ENCODE results near the gene DLL4.

DNA sequence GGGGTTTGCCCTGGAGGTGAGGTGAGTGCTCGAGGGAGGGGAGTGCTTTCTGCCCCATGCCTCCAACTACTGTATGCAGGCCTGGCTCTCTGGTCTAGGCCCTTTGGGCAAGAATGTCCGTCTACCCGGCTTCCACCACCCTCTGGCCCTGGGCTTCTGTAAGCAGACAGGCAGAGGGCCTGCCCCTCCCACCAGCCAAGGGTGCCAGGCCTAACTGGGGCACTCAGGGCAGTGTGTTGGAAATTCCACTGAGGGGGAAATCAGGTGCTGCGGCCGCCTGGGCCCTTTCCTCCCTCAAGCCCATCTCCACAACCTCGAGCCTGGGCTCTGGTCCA is 9.4 kb downstream of the DLL4 start:
- TF ChIP-seq, protein P1, sequence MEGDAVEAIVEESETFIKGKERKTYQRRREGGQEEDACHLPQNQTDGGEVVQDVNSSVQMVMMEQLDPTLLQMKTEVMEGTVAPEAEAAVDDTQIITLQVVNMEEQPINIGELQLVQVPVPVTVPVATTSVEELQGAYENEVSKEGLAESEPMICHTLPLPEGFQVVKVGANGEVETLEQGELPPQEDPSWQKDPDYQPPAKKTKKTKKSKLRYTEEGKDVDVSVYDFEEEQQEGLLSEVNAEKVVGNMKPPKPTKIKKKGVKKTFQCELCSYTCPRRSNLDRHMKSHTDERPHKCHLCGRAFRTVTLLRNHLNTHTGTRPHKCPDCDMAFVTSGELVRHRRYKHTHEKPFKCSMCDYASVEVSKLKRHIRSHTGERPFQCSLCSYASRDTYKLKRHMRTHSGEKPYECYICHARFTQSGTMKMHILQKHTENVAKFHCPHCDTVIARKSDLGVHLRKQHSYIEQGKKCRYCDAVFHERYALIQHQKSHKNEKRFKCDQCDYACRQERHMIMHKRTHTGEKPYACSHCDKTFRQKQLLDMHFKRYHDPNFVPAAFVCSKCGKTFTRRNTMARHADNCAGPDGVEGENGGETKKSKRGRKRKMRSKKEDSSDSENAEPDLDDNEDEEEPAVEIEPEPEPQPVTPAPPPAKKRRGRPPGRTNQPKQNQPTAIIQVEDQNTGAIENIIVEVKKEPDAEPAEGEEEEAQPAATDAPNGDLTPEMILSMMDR (conservative IDR thresholded peaks at IDR 0.05) = no peak; the same call in 1 of the 2 replicates
- TF ChIP-seq ZFX (IDR thresholded peaks at IDR 0.05) = no peak

All from C4-2B (cell line).